ACHN (cell line): ENCODE measurements around the gene EPN2.

Experiments
- DNase-seq: peaks from one replicate; pipeline ENCODE4 v3.0.0-alpha.2; 2015
- in situ Hi-C: cut with HindIII; loops from 2 replicates; pipeline ENCODE4 v1.10.0; 2017; ENCODE audit warnings: low sequenced_read_pairs, low pct_ligation_motif_present, low pct_unique_long_range_greater_than_20kb

Gene EPN2

DNA sequence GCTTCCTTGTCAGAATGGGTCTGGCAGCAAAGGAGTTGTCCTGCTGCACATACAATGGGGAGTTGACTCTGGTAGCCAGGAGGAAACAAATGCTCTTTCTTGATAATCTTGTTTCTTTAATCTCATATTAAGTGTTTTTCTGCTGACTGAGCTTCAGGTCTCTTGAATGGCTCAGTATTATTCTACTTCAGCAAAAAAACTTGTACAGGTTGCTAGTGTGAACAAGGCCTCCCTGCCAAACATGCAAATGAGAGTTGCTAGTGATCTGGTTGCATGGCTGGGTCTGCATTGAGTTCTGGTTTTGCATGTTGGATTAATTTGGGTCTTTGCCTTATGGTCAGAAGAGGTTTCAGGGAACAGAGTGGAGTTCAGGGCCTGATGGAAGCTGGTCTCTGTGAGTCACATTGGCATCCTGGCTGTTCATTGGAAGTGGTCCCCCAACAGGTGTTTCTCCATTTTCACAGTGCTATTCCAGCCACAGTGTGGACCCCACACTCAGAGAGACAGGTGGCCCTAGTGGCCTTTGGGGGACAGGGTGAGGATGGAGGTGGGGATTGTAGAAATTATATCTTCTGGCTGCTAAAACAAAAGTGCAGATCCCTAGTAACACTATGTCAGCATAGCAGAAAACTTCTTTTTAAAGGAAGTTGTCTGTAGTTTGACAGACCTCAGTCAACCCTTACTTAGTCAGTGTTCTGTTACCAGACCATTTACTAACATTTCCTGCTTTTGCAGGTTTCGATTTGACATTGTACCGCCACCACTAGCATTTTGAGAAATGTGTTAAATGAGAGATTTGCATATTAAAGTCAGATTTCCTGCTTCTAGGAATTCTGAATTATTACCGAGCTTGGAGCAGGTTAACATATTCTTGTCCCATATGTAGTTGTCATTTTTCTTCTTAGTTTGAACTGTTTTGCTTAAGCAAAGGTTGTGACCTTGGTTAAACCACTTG, 47.1 kb downstream of the EPN2 start:
- in situ Hi-C loops: no loop called here

DNA sequence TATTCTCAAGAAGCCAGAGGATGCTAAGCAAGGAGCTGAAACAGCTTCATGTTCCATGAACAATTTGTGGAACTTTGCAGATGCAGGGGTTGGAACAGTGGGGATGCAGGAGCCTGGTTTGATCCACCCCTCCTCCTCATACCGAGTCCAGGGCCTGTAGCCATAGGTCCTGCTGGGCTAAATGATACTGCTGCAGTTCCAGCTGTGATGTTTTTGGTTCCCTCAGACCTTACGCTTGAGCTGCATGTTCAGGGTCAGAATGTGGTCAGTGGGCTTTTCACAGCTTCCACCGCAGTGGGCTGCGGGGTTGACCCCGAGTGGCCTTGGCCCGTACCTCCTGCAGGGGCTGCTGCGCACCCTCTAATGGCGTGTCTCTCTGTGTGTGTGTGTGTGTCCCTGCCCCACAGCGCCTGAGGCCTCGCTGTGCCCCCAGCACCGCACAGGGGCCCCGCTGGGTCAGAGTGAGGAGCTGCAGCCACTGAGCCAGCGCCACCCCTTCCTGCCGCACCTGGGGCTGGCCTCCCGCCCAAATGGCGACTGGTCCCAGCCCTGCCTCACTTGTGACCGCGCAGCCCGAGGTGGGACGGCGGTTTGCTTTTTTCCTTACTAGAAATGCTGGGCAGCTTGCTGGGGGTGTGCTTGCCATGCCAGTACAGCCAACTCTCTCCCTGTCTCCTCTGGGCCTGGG, 48.2 kb downstream of the EPN2 start:
- DNase-seq: no peak
- in situ Hi-C loops: no loop called here

More for the DNA sequence above, 47.1 kb downstream of the EPN2 start:
- DNase-seq: no peak

DNA sequence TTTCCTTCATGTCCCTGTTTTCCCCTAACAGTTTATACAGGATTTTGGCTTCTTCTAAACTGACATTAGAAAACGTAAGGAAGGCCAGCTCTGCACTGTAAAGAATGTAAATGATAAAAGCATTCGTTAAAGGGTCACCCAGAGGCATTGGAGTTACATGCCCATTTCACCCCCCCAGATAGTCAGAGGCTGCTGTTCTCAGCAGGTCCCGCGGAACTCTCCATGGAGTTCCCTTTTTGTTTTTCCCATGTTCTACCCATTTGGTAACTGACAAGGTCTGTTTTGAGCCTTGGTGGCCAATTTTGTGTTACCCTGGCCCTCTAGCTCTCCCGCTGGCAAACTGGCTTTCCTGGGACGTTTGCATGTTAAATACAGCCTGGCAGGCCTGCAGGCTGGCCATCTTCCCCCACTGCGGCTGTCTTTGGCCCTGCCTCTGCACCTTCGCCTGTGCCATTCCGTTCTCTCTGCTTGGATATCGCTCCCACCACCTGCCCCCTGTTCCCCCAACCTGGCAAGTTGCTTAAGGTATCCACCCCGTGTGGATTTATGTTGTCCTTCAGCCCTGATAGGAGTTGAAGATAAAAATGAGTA, 49.7 kb downstream of the EPN2 start:
- DNase-seq: no peak
- in situ Hi-C loops: no loop called here

DNA sequence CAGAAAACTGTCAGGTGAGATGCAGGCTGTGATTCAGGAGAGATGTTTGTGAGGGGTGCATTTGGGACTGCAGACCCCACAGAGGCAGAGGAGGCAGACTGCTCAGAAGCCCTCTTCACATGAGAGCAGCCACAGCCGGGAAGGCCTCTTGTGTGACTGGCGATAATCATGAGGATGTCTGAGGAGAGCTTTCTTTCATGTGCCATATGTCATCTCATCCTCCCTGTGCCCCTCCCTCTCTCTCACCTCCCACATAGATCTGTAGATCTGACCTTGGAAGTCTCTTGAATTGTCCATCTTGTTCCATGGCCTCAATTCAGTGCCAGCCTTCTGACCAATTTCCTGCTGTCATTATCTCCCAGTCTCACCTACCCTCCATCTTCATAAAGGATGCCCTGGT, 50.5 kb downstream of the EPN2 start:
- in situ Hi-C loops: no loop called here
- DNase-seq: no peak

DNA sequence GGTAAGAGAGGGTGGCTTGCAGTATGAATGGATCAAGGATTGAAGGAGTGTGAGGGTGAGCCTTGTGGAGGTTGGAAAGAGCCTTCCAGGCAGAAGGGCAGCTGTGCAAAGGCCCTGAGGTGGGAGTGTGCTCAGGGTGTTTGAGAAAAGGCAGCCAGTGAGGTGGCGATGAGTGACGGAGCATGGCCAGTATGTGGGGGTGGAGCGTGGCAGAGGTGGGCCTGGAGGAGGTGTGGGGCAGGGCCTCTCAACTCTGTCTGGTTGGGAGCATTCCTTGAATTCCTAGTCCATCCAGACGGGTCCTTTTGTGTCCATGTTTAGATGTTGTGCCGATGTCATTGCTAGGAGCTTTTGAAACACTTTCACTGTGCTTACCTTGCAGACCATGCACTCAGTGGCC, 51.3 kb downstream of the EPN2 start:
- peak; percentile 19 for DNase-seq
- in situ Hi-C loops: no loop called here

DNA sequence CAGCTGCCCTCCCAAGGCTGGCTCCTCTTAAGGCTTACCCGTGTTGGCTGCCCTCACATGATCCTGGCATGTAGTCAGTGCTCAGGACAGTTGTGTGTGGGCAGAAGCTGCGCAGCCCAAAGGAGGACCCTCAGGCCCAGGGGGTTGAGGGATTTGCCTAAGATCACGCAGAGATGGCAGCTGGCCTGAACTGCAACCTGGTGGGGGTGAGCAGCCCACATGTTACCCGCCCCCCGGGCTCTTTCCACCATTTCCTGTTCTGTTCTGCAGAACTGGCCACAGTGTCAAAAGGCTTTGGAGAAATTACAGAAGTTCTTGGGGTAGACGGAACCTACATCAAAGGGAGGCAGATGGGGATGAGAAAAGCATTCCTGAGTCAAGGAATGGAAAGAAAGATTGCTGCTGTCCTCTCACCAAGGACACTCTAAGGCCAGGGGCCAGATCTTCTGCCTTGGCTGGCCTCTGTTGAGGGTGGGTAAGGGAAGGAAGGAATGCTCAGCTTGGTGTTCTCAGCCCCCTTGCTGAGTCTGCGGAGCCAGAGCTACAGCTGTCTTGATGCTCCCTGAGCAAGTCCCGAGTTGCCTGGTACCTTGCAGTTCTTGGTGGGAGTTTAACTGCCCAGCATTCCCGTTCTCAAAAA, 53.0 kb downstream of the EPN2 start:
- in situ Hi-C loops: no loop called here
- no peak for DNase-seq

DNA sequence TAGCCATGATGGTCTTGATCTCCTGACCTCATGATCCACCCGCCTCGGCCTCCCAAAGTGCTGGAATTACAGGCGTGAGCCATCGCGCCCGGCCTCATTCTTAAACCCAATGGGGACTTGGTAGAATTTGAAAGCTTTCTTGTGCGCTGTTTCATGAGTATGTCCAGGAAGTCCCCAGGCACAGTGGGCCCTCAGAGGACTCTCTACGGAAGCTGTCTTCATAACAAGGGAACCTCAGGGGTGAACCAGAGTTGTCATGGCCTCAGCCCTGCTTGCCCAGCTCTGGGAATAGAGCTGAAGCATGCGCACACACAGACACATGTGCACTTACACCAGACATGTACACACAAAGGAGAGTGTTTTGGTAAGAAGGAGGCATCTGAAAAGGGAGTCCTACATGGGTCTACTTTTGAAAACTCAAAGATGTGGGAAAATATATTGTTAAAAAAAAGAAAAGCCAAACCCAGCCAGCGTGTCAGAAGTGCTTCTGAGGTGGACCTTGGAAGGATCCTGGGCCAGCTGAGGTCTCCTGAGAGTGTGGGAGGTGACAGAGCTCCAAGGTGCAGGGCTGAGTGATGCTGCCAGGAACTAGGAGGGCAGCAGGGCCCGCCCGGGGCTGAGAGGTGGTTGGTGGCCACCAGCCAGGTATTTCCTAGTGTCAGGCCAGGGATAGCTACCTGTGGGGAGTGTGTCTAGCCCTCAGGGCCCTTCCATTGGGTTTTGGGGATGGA, 54.6 kb downstream of the EPN2 start:
- in situ Hi-C loops: no loop called here
- no peak for DNase-seq

DNA sequence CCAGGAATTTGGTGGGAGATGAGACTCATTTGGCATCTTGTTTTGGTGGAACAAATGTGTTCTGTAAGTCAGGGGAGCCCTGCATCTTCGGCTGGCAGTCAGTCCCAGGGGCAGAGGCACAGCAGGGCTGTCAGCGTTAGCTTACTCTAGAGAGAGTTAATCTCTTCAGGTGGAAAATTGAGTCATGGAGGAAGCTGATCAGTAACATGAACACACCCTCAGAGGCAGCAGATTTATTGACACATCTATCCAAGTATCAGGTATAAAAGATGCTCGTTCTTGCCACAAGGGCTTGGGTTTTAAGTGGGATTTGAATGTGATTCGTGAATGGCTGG, 55.2 kb downstream of the EPN2 start:
- in situ Hi-C loops: no loop called here
- no peak for DNase-seq

DNA sequence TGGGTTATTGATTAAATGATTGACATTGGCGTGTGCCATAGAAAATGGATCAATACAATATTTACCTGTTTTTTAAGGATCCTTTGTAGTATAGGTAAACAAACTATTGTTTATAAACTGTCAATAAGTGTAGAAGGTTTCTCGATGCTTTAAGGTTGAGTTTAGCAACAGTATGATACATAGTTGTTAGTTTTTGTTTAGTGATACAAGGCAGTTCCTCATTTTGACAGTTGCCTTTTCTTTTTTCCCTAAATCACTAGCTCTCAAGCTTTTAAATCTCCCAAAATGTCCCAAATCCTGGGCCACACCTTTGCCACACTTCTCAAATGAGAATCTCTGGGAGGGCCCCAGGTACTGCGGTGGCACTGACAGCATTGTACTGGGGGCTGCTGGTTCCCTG, 57.3 kb downstream of the EPN2 start:
- DNase-seq: no peak
- in situ Hi-C loops: no loop called here

DNA sequence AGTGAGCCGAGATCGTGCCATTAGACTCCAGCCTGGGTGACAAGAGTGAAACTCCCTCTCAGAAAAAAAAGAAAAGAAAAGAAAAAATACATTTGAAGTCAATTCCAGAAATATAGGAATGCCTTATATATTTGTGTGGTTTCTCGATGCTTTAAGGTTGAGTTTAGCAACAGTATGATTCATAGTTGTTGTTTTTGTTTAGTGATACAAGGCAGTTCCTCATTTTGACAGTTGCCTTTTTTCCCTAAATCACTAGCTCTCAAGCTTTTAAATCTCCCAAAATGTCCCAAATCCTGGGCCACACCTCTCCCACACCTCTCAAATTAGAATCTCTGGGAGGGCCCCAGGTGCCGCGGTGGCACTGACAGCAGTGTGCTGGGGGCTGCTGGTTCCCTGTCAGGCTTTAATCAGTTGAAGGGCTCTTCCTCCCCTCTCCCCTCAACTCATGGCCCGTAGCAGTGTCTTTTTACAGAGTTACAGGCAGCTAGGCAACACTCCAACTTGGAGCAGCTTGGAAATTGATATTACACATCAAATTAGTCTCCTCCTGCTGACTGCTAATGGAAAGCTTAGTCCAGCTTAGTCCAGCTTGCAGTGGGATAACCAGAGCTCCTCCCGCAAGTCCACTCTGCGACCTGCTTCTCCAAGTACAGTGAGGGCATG, 58.4 kb downstream of the EPN2 start:
- no peak for DNase-seq
- in situ Hi-C loops: no loop called here

DNA sequence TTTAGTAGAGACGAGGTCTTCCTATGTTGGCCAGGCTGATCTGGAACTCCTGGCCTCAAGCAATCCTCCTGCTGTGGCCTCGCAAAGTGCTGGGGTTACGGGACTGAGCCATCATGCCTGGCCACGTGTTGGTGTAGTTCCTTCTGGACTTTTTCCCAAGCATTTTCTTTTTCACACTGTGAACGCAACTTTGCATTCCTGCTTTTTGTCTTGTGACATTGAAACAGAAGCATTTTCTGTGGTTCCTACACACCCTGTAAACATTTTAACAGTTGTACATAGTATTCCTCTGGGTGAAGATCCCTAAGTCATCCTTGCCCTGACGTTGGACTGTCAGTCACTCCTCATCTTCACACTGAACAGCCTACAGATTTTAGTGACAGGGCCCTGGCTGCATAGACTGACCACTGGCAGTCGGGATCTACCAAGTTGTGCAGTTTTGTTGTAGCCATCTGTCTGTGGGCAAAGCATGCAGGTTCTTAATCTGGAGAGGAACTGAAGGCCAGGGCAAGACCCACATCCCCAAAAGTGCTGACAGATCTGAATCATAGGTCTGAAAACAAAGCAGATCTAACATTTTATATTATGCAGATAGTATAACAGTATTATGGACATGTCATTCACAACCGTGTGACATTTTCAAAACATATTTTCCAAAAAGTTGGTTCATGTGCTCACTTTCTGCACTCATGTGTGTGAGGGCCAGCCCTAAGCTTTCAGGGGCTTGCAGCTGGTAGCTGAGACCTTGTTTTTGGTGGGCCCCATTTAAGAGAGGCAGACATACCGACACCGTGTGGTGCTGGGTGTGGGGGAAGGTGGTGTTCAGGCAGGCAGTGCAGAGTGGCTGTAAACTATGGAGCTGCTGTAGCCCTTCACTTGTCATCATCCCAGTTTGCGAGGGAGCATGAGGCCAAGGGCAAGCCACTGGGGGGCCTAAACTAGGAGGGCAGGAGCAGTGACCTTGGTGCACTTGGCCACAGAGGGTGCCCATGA, 59.9 kb downstream of the EPN2 start:
- no peak for DNase-seq
- in situ Hi-C loops: no loop called here

DNA sequence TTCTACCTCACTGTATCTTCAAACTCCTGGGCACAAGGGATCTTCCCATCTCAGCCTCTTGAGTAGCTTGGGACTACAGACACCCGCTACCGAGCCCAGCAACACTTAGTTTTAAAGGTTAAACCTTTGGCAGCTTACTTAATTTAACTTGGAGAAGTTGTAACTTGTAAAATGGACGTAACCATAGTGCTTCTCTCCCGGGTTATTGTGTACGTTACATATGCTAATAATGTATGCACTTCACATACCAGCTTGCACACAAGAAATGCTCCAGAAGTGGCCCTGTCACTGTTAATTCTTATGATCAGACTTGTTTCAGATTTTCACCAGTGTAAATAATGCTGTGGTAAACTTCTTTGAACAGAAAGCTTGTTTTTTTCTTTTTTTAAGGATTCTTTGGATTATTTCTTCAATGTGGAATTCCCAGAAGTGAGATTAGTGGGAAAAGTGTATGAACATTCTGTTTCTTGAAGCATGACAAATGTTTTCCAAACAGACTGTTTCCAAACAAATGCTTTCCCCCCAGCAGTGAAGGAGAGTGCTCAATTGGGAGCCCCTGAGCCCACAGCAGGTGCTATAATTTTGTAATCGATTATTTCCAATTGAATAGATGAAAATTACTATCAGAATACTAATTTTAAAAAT, 61.5 kb downstream of the EPN2 start:
- in situ Hi-C loops: no loop called here
- no peak for DNase-seq

DNA sequence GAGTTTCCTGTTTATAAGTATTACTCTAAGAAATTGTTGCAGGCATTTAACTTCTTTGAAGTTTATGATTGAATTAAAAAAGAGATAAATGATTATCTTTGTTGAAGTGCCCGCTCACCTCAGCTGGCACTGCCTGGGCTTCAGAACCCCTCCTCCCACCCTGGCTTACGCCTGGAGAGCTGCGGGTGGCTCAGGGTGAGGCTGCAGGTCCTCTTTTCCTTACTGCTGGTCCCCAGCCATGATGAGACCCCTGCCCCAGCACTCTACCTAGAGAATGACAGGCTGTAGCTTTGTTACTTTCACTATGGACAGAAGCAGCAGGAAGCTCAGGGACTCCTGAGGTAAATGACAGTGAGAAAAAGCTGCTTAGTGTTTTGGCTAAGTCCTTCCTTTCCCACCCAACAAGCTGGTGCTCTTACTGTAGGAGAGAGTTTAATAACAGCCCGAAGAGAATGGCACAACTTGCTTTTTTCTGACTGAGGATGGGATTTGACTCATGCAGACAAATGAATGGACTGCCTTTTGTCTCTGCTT, 62.1 kb downstream of the EPN2 start:
- in situ Hi-C loops: no loop called here

DNA sequence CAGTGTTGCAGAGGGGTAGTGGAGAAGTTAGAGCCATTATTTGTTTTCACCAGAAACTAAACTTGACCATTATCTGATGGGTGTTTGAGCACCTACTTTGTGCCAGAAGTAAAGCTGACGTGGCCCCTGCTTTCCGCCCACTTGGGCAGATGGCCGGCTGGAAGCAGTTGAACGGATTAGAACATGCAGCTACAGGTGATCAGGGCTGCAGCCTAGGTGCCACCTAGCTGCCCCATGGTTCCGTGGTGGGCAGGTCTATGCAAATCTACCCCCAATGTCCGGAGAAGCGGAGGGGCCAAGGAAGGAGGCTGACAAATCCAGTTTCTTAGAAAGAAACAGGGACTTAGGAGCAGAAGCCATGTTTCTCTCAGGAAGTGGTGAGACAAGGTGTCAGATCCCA, 62.7 kb downstream of the EPN2 start:
- DNase-seq: no peak
- in situ Hi-C loops: no loop called here

More for the DNA sequence above, 62.1 kb downstream of the EPN2 start:
- DNase-seq: no peak

DNA sequence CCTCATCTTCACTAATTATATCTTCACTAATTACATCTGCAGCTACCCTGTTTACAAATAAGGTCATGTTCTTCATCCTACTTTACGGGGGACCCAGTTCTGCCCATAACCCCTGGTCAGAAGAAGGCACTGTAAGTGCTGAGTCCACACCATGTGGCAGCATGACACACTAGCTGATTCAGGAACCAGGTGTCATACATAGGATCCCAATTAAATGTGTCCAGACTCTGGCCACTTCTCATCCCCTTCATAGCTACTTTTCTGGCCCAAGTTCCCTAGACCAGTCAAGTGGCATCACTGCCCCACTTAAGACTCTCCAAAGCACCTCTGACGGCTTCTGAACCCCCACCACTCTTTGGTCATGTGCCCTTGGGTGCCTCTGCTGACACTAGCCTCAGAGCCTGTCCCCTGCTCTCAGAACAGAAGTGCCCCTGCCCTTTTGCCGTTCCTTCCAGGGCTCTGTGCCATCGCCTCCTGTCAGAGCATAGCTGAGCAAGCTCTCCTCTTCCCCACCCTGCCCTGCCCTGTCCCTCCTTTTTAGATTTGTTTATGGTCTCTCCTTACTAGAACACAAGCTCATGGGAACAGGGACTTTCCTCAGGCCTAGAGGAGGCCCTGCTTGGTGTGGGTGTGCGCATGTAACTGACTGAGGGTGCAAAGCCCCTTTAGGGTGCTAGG, 64.2 kb downstream of the EPN2 start:
- in situ Hi-C loops: no loop called here
- DNase-seq: no peak

DNA sequence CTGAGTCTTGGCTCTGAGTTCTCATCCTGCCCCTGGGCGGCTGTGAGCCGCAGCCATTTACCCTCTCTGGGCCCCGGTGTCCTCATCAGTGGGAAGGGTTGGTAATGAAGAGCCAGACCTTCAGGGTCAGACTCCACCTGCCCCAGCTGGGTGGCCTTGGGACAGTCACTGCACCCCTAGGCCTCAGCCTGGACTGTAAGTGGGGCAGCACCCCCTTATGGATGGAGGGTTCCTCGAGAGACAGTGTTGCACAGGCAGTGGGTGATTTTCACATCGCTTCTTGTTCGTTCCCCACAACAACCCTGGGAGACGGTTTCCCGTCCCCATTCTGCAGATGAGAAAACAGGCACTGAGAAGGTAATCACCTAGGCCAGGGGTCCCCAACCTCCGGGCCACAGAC, 64.8 kb downstream of the EPN2 start:
- in situ Hi-C loops: no loop called here
- no peak for DNase-seq
